Naive B cell (primary cell): ENCODE measurements around the gene ZNF836. TPM values are rescaled to one million over a fixed set of nuclear protein-coding genes. Genes with fewer than 3 reads are reported as not detected.

Experiments
- ATAC-seq, 2 donors: fragments of 150-1000 bp; cut with Tn5 transposase; 2 replicates each; pipeline ENCODE4 v1.10.0; 2021; ENCODE audit warnings: low read depth in 2 of 2, mild to moderate bottlenecking in 2 of 2, moderate library complexity in 2 of 2
- DNase-seq: peaks from one replicate; pipeline ENCODE4 v3.0.0; 2022
- H3K27ac Mint-ChIP-seq, 6 donors: one replicate each; pipeline ENCODE4 v1.8.0; 2020 to 2022; ENCODE audit warnings: mild to moderate bottlenecking in 6 of 6, mixed read lengths in 6 of 6, moderate library complexity in 5 of 6, inconsistent platforms in 2 of 6
- H3K27me3 Mint-ChIP-seq, 3 donors: one replicate each; pipeline ENCODE4 v1.8.0; 2021 to 2022; ENCODE audit warnings: mixed read lengths in 3 of 3, mild to moderate bottlenecking in 1 of 3
- H3K36me3 Mint-ChIP-seq, 2 donors: one replicate each; pipeline ENCODE4 v1.8.0; 2020 to 2022; ENCODE audit warnings: mixed read lengths in 2 of 2, inconsistent platforms in 1 of 2, mild to moderate bottlenecking in 1 of 2
- H3K4me1 Mint-ChIP-seq, 3 donors: one replicate each; pipeline ENCODE4 v1.8.0; 2020 to 2022; ENCODE audit warnings: mixed read lengths in 3 of 3, inconsistent platforms in 1 of 3, mild to moderate bottlenecking in 1 of 3, moderate library complexity in 1 of 3
- H3K4me3 Mint-ChIP-seq, 8 donors: one replicate each; pipeline ENCODE4 v1.8.0; 2020 to 2022; ENCODE audit warnings: mild to moderate bottlenecking in 8 of 8, mixed read lengths in 8 of 8, moderate library complexity in 8 of 8, inconsistent platforms in 2 of 8
- H3K9me3 Mint-ChIP-seq, 7 donors: one replicate each; pipeline ENCODE4 v1.8.0; 2020 to 2022; ENCODE audit warnings: mixed read lengths in 7 of 7, mild to moderate bottlenecking in 5 of 7, inconsistent platforms in 2 of 7, moderate library complexity in 1 of 7
- polyA plus RNA-seq, 6 donors: library from polyadenylated mRNA; unstranded; fragments of 300-500 nt; fragmentation: Illumina TruSeq; gene quantifications; one replicate each; pipeline ENCODE4 v1.2.3, GENCODE V29; 2021; ENCODE audit warnings: low read depth in 6 of 6

The ZNF836 gene
- polyA plus RNA-seq, 6 donors from 2014 or later, result 8.2 to 21.1 (median 12.0) TPM

- no peaks in the 10 kb centered on the region for H3K4me1 Mint-ChIP-seq
- peaks cover 53 to 54% of the 10 kb centered on the region in 2 donors for H3K36me3 Mint-ChIP-seq
- no peak overlapping the region for H3K4me3 Mint-ChIP-seq
- H3K27ac Mint-ChIP-seq, result no peak overlapping the region
- peaks cover 20 to 98% (median 92%) of the 10 kb centered on the region in 7 donors for H3K9me3 Mint-ChIP-seq
- no peaks in the 10 kb centered on the region for H3K27me3 Mint-ChIP-seq
- DNase-seq (no peak), ATAC-seq (no peak)
These were observed 56.7 kb downstream of the ZNF836 start for GRCh38 chr19:52114691-52115090.

- Mint-ChIP-seq H3K4me1 (no peaks in the 10 kb centered on the region), H3K9me3 (peaks cover 22 to 97% (median 87%) of the 10 kb centered on the region in 7 donors), H3K27me3 (no peaks in the 10 kb centered on the region), H3K36me3 (peaks cover 34 to 48% of the 10 kb centered on the region in 2 donors), H3K27ac (no peak overlapping the region), H3K4me3 (no peak overlapping the region)
- no peak for ATAC-seq
- DNase-seq, result no peak
These were observed 58.8 kb downstream of the ZNF836 start for GRCh38 chr19:52112624-52113023.

- H3K36me3 Mint-ChIP-seq, result peaks cover 19 to 50% of the 10 kb centered on the region in 2 donors
- no peak for ATAC-seq
These were observed 60.6 kb downstream of the ZNF836 start for GRCh38 chr19:52110780-52111179.

More at GRCh38 chr19:52110780-52111179, 60.6 kb downstream of the ZNF836 start:
- Mint-ChIP-seq H3K4me3 (peak overlapping the region in 1 of 8 donors; percentile 56), H3K9me3 (peaks cover 22 to 97% (median 89%) of the 10 kb centered on the region in 7 donors), H3K27me3 (no peaks in the 10 kb centered on the region), H3K27ac (no peak overlapping the region), H3K4me1 (no peaks in the 10 kb centered on the region)
- DNase-seq, result no peak

Other genes starting within 250 kb of the ZNF836 start
- 1 to 10 TPM; 2.1 to 8.4 (median 6.1) TPM for gene ZNF613, start 244.1 kb downstream of the ZNF836 start, polyA plus RNA-seq
- 10 to 100 TPM; 24.0 to 42.2 (median 33.3) TPM for gene ZNF350, start 184.8 kb downstream of the ZNF836 start, polyA plus RNA-seq
- gene ZNF615, start 163.4 kb downstream of the ZNF836 start, polyA plus RNA-seq, result 10 to 100 TPM in 2 of 6 donors, 1 to 10 TPM in 4; 6.9 to 14.9 (median 8.4) TPM
- 10 to 100 TPM in 3 of 6 donors, 1 to 10 TPM in 3; 7.1 to 17.2 (median 9.5) TPM for gene ZNF614, start 143.2 kb downstream of the ZNF836 start, polyA plus RNA-seq
- 1 to 10 TPM; 1.1 to 9.3 (median 5.9) TPM for gene ZNF432, start 122.8 kb downstream of the ZNF836 start, polyA plus RNA-seq
- gene ZNF841, start 75.9 kb downstream of the ZNF836 start, polyA plus RNA-seq, result 1 to 10 TPM; 2.9 to 8.2 (median 4.2) TPM
- 1 to 10 TPM; 2.2 to 7.1 (median 4.9) TPM for gene ZNF616, start 31.7 kb downstream of the ZNF836 start, polyA plus RNA-seq
- gene PPP2R1A, start 18.4 kb upstream of the ZNF836 start, polyA plus RNA-seq, result 100 to 1,000 TPM; 179 to 222 (median 202) TPM
- gene ZNF766, start 98.0 kb upstream of the ZNF836 start, polyA plus RNA-seq, result 10 to 100 TPM; 27.8 to 62.4 (median 56.8) TPM
- gene ZNF480, start 125.5 kb upstream of the ZNF836 start, polyA plus RNA-seq, result 10 to 100 TPM; 10.1 to 42.2 (median 29.7) TPM
- gene ZNF610, start 164.6 kb upstream of the ZNF836 start, polyA plus RNA-seq, result 10 to 100 TPM in 1 of 6 donors, 1 to 10 TPM in 5; 1.4 to 10.7 (median 3.3) TPM
- 10 to 100 TPM; 45.2 to 74.7 (median 58.4) TPM for gene ZNF880, start 198.3 kb upstream of the ZNF836 start, polyA plus RNA-seq
- gene ZNF528, start 226.2 kb upstream of the ZNF836 start, polyA plus RNA-seq, result 10 to 100 TPM; 11.5 to 17.0 (median 16.1) TPM